Natural killer cell (primary cell): ENCODE results near the gene FANCI. TPM values are rescaled to one million over a fixed set of nuclear protein-coding genes. Genes with fewer than 3 reads are reported as not detected.

Experiments used
- ATAC-seq, 3 donors: fragments of 150-1000 bp in 2 of 3; fragments of 200-7000 bp in 1 of 3; cut with Tn5 transposase; 1 replicate in 1 of 3; 2 replicates in 2 of 3; pipeline ENCODE4 v1.10.0; 2021; ENCODE audit warnings: mild to moderate bottlenecking in 2 of 3, moderate library complexity in 2 of 3
- DNase-seq, 2 donors: peaks; one replicate each; pipeline versions ENCODE4 v3.0.0 to v3.0.0-alpha.2; 2013 to 2021; ENCODE audit warnings: mixed read lengths in 1 of 2
- H3K27ac ChIP-seq: one replicate; pipeline ENCODE4 v1.5.1; 2013; ENCODE audit warnings: mild to moderate bottlenecking, low read length
- H3K27me3 ChIP-seq: one replicate; pipeline ENCODE4 v1.6.1; 2013; ENCODE audit warnings: low read length; ENCODE audit not compliant: control insufficient read depth, insufficient read depth
- H3K36me3 ChIP-seq: one replicate; pipeline ENCODE4 v1.6.1; 2013; ENCODE audit warnings: low read length; ENCODE audit not compliant: control insufficient read depth, insufficient read depth
- H3K4me1 ChIP-seq: one replicate; pipeline ENCODE4 v1.6.1; 2013; ENCODE audit warnings: low read length; ENCODE audit not compliant: control insufficient read depth, insufficient read depth
- H3K4me3 ChIP-seq: one replicate; pipeline ENCODE4 v1.5.1; 2013; ENCODE audit warnings: low read length
- H3K9me3 ChIP-seq: one replicate; pipeline ENCODE4 v1.6.1; 2013; ENCODE audit warnings: low read length; ENCODE audit not compliant: control insufficient read depth, insufficient read depth
- H3K27ac Mint-ChIP-seq, 2 donors: one replicate each; pipeline ENCODE4 v1.8.0; 2022; ENCODE audit warnings: mild to moderate bottlenecking in 2 of 2, mixed read lengths in 2 of 2, moderate library complexity in 1 of 2
- H3K27me3 Mint-ChIP-seq, 2 donors: one replicate each; pipeline ENCODE4 v1.8.0; 2022; ENCODE audit warnings: low read depth in 2 of 2, mixed read lengths in 2 of 2
- H3K36me3 Mint-ChIP-seq: one replicate; pipeline ENCODE4 v1.8.0; 2022; ENCODE audit warnings: mixed read lengths
- H3K4me1 Mint-ChIP-seq, 2 donors: one replicate each; pipeline ENCODE4 v1.8.0; 2022; ENCODE audit warnings: mixed read lengths in 2 of 2
- H3K4me3 Mint-ChIP-seq: one replicate; pipeline ENCODE4 v1.8.0; 2022; ENCODE audit warnings: mild to moderate bottlenecking, moderate library complexity, mixed read lengths
- H3K9me3 Mint-ChIP-seq, 2 donors: one replicate each; pipeline ENCODE4 v1.8.0; 2022; ENCODE audit warnings: mixed read lengths in 2 of 2
- CTCF ChIP-seq: fragments of 200-600 bp; IDR thresholded peaks from one replicate; pipeline ENCODE4 v1.8.0; 2022; ENCODE audit warnings: antibody characterized with exemption
- WGBS: methylation state at CpG from one replicate; pipeline ENCODE4 v1.1.7; 2013; ENCODE audit warnings: missing lambda C conversion rate; ENCODE audit not compliant: insufficient coverage; 5-methylcytosine and 5-hydroxymethylcytosine counted together
- intact Hi-C: fragments of 100-400 bp; cut with micrococcal nuclease; formaldehyde crosslinking; loops from one replicate; pipeline ENCODE4 v1.14.2; 2022
- total RNA-seq, 4 donors: library from RNA; stranded (reverse); fragments of 120-200 nt in 1 of 4; gene quantifications; one replicate each; pipeline versions ENCODE4 v1.2.3 to v1.2.4, GENCODE V29; 2013 to 2022

Gene FANCI
- total RNA-seq, 3 donors from 2014 or later (not counting 1 experiment from before 2014, with no cell fraction given): 22.3 to 27.9 (median 22.7) TPM

- H3K4me3 ChIP-seq: no peak overlapping the region
- 62% methylated on average over 6 of the region's 7 CpGs for WGBS
- Mint-ChIP-seq H3K27ac (peak overlapping the region; percentile 83 to 89), H3K36me3 (peaks cover 18% of the 10 kb centered on the region), H3K4me1 (peaks cover 65 to 78% of the 10 kb centered on the region in 2 donors), H3K4me3 (peak overlapping the region; percentile 85), H3K9me3 (no peaks in the 10 kb centered on the region), H3K27me3 (peaks cover 0 to 3% of the 10 kb centered on the region in 2 donors)
- ATAC-seq (no peak), DNase-seq (no peak)
- H3K9me3 ChIP-seq: no peaks in the 10 kb centered on the region
- intact Hi-C loops: loop anchor here (5.0 to 10.0 kb wide), 2 partner anchors 89 to 126 kb away; partner anchors contain the start of gene FANCI
- H3K4me1 ChIP-seq: peaks cover 71% of the 10 kb centered on the region
- H3K27me3 ChIP-seq: no peaks in the 10 kb centered on the region
- H3K27ac ChIP-seq: no peak overlapping the region
- TF ChIP-seq CTCF: no peak
- peaks cover 69% of the 10 kb centered on the region for H3K36me3 ChIP-seq
Observed at GRCh38 chr15:89330881-89331595, 87.3 kb downstream of the FANCI start.

- 80% methylated on average over 3 of the region's 10 CpGs for WGBS
- intact Hi-C loops: loop anchor here (5.0 to 10.0 kb wide), 2 partner anchors 90 to 128 kb away; partner anchors contain the start of gene FANCI
- Mint-ChIP-seq H3K4me3 (peak overlapping the region; percentile 85), H3K36me3 (peaks cover 18% of the 10 kb centered on the region), H3K9me3 (no peaks in the 10 kb centered on the region), H3K27me3 (peaks cover 0 to 3% of the 10 kb centered on the region in 2 donors), H3K27ac (peak overlapping the region; percentile 83 to 89), H3K4me1 (peaks cover 63 to 66% of the 10 kb centered on the region in 2 donors)
- Histone ChIP-seq H3K4me3 (no peak overlapping the region), H3K27ac (no peak overlapping the region), H3K27me3 (no peaks in the 10 kb centered on the region), H3K9me3 (no peaks in the 10 kb centered on the region), H3K36me3 (peaks cover 55% of the 10 kb centered on the region), H3K4me1 (peaks cover 67% of the 10 kb centered on the region)
- DNase-seq (peak in 1 of 2 donors; percentile 59), ATAC-seq (no peak)
- peak; percentile 15 for TF ChIP-seq CTCF
Observed at GRCh38 chr15:89332446-89332845, 88.7 kb downstream of the FANCI start.

DNA sequence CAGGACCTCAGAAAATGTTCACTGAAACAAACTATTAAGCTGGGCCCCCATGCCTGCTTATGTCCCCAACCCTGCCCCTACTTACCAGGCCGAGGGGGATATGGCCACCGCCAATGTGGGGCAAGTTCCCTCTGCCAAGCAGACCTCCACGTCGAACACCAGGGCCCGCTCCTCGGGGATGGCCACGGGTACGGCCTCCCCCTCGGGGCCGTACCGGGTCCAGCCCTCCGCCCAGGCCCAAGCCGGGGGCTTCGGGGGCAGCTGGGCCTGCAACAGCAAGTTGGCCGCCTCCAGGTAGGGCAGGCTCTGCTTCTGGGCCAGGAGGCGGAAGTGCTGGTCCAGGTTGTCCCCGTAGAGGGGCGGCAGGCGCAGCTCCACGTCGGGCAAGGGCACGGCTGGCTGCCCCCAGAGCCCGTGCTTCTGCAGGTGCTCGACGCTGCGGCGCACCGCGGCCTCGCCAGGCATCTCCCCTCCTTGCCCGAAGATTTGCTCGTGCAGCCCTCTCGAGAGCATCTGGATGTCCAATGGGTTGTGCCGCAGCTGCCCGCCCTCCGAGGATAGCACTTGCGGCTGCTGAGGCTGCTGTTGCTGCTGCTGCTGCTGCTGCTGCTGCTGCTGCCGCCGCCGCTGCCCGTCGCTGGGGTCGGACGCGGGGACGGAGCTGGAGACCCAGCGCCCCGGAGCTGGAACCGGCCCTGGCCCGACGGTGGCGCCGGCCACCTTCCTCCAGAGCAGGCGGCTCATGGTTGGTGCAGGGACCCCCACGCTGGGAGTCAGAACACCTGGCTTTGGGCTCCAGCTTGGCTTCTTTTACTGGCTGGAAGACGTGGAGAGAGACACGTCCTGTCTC is 89.5 kb downstream of the FANCI start:
- no peak for DNase-seq
- TF ChIP-seq CTCF: no peak
- Histone ChIP-seq H3K27ac (peak overlapping the region; percentile 66), H3K4me3 (peak overlapping the region; percentile 66), H3K36me3 (peaks cover 47% of the 10 kb centered on the region), H3K9me3 (no peaks in the 10 kb centered on the region), H3K27me3 (no peaks in the 10 kb centered on the region), H3K4me1 (peaks cover 64% of the 10 kb centered on the region)
- Mint-ChIP-seq H3K27ac (peak overlapping the region; percentile 99 to 100), H3K4me1 (peaks cover 58 to 60% of the 10 kb centered on the region in 2 donors), H3K27me3 (peaks cover 0 to 3% of the 10 kb centered on the region in 2 donors), H3K36me3 (peaks cover 18% of the 10 kb centered on the region), H3K9me3 (no peaks in the 10 kb centered on the region), H3K4me3 (peak overlapping the region; percentile 85)
- no peak for ATAC-seq
- 94% methylated on average over 57 of the region's 57 CpGs for WGBS
- intact Hi-C loops: loop anchor here (5.0 to 10.0 kb wide), 2 partner anchors 91 to 128 kb away; partner anchors contain the start of gene FANCI
